Activated naive CD4-positive, alpha-beta T cell treated with anti-CD3 and anti-CD28 coated beads, Interleukin-2, amount 10 ng/mL, durations not matched to agents 7 days and 5 days (primary cell): ENCODE results near the gene KCNH6.
A peak's percentile ranks its signal among the peaks of the same experiment; 100 is the strongest.

Experiments used
- CTCF ChIA-PET: fragments of 350-600 bp; sonication (Branson Sonifier 250); formaldehyde crosslinking; loops from one replicate; lab custom pipeline; 2021; ENCODE audit warnings: antibody characterized with exemption; lab: Charles Lee
- DNase-seq: peaks from one replicate; pipeline ENCODE4 v3.0.0-alpha.2; 2020
- H3K27ac Mint-ChIP-seq: one replicate; pipeline ENCODE4 v1.8.0; 2021; ENCODE audit warnings: mild to moderate bottlenecking, moderate library complexity, mixed read lengths
- H3K27me3 Mint-ChIP-seq: one replicate; pipeline ENCODE4 v1.8.0; 2021; ENCODE audit warnings: mild to moderate bottlenecking, mixed read lengths
- H3K36me3 Mint-ChIP-seq: one replicate; pipeline ENCODE4 v1.8.0; 2021; ENCODE audit warnings: mixed read lengths
- H3K4me1 Mint-ChIP-seq: one replicate; pipeline ENCODE4 v1.8.0; 2021; ENCODE audit warnings: mixed read lengths
- H3K4me3 Mint-ChIP-seq: one replicate; pipeline ENCODE4 v1.8.0; 2021; ENCODE audit warnings: mild to moderate bottlenecking, moderate library complexity, mixed read lengths
- H3K9me3 Mint-ChIP-seq: one replicate; pipeline ENCODE4 v1.8.0; 2021; ENCODE audit warnings: mixed read lengths

Gene KCNH6

DNA sequence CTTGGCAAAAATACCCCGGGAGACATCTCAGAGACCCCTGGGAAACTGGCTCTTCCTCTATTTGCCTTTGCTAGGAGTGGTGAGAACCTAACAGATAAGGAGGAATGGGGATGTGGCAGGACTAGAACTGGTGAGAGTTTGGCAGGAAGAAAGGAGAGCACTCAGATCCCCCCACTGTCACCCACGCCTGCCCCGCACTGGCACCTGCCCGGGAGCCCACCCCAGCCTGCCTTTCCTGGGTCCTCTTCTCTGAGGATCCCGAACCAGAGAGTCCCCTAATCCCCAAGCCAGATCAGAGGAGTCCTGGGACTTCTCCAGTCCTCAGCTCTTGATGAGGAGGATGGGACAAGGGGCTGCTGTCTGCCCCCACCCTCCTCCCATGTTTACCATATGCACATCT lies 3.7 kb downstream of the KCNH6 start:
- Mint-ChIP-seq H3K9me3 (no peaks in the 10 kb centered on the region), H3K4me3 (no peak overlapping the region)

DNA sequence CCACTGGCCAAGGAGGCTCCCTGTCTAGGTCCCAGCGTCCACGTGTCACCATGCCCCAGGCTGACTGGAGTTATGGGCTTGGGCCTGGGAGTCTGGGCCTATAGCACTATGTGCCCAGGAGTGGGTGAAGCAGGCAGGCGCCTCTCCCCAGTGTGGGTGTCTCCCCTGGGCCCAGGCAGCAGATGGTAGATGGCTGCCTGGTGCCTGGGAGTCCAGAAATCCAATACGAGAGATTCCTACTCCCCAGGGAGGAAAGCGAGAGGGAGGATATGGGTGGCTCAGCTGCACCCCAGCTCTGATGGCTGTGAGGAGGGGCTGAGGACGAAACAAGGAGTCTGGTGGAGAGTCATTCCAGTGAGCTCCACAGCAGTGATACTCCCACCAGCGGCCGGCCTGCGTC lies 5.0 kb downstream of the KCNH6 start:
- no peak for DNase-seq
- no peaks in the 10 kb centered on the region for H3K36me3 Mint-ChIP-seq
- no peak overlapping the region for H3K27ac Mint-ChIP-seq
- H3K4me1 Mint-ChIP-seq: peaks cover 5% of the 10 kb centered on the region
- CTCF ChIA-PET: no interaction called here
- no peaks in the 10 kb centered on the region for H3K9me3 Mint-ChIP-seq
- H3K27me3 Mint-ChIP-seq: peaks cover 42% of the 10 kb centered on the region
- H3K4me3 Mint-ChIP-seq: no peak overlapping the region

More for the DNA sequence above, 3.7 kb downstream of the KCNH6 start:
- CTCF ChIA-PET: interaction anchor here (1.3 kb wide), 1 partner anchor 86 kb away, joined by 3 read pairs; no protein-coding TSS in a partner anchor
- H3K27ac Mint-ChIP-seq: no peak overlapping the region
- peaks cover 46% of the 10 kb centered on the region for H3K27me3 Mint-ChIP-seq
- peaks cover 5% of the 10 kb centered on the region for H3K4me1 Mint-ChIP-seq
- H3K36me3 Mint-ChIP-seq: no peaks in the 10 kb centered on the region
- DNase-seq: no peak

DNA sequence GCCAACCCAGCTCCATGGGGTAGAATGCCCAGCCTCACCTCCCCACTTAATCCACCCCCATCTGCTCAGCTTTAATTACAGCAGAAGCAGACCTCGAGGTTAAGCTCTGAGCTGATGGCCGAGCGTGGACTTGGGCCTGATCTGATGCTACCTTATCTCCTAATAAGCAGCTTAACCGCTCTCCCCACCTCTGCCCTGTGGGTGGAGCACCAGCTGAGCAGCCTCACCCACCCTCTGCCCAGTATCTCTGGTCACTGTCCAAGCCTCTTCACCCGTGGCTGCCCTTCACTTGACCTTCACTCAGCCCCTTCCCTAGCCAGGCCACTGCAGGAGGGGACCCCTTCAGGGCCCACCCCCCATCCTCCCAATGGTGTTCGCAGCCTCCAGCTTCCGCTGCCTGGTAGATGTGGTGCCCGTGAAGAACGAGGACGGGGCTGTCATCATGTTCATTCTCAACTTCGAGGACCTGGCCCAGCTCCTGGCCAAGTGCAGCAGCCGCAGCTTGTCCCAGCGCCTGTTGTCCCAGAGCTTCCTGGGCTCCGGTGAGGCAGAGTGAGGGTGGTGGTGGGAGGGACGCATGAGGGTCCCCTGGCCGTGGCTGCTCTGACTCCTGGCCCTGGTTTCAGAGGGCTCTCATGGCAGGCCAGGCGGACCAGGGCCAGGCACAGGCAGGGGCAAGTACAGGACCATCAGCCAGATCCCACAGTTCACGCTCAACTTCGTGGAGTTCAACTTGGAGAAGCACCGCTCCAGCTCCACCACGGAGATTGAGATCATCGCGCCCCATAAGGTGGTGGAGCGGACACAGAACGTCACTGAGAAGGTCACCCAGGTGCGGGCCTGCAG lies 6.8 kb downstream of the KCNH6 start:
- Mint-ChIP-seq H3K27me3 (peaks cover 25% of the 10 kb centered on the region), H3K4me1 (no peaks in the 10 kb centered on the region), H3K9me3 (no peaks in the 10 kb centered on the region), H3K36me3 (no peaks in the 10 kb centered on the region), H3K4me3 (no peak overlapping the region), H3K27ac (no peak overlapping the region)
- no peak for DNase-seq
- CTCF ChIA-PET: no interaction called here

DNA sequence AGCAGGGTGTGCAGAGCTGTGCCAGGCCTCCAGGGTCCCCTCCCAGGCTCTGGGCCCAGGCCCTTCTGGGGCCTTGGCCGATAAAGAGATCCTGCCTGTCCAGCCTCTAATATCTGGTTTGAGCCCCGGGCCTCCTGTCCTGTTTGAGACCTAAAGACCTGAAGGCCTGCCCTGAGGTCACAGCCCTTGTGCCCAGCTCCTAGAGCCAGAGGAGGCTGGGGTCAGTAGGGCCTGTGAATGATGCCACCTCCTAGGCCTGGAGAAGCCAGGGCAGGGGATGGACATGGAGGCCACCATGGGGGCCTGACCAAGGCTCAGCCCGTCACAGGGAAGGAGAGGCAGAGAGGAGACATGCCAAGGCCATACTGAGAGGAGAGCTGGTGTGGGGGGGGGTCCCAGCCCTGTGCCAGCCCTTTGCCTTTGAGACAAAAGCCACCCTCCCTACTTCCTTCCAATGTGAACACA lies 7.4 kb downstream of the KCNH6 start:
- peaks cover 24% of the 10 kb centered on the region for H3K27me3 Mint-ChIP-seq
- no peaks in the 10 kb centered on the region for H3K36me3 Mint-ChIP-seq
- no peak overlapping the region for H3K4me3 Mint-ChIP-seq
- DNase-seq: no peak
- H3K4me1 Mint-ChIP-seq: no peaks in the 10 kb centered on the region
- no peak overlapping the region for H3K27ac Mint-ChIP-seq
- H3K9me3 Mint-ChIP-seq: no peaks in the 10 kb centered on the region
- CTCF ChIA-PET: interaction anchor here (0.6 kb wide), 1 partner anchor 87 kb away, joined by 3 read pairs; no protein-coding TSS in a partner anchor

DNA sequence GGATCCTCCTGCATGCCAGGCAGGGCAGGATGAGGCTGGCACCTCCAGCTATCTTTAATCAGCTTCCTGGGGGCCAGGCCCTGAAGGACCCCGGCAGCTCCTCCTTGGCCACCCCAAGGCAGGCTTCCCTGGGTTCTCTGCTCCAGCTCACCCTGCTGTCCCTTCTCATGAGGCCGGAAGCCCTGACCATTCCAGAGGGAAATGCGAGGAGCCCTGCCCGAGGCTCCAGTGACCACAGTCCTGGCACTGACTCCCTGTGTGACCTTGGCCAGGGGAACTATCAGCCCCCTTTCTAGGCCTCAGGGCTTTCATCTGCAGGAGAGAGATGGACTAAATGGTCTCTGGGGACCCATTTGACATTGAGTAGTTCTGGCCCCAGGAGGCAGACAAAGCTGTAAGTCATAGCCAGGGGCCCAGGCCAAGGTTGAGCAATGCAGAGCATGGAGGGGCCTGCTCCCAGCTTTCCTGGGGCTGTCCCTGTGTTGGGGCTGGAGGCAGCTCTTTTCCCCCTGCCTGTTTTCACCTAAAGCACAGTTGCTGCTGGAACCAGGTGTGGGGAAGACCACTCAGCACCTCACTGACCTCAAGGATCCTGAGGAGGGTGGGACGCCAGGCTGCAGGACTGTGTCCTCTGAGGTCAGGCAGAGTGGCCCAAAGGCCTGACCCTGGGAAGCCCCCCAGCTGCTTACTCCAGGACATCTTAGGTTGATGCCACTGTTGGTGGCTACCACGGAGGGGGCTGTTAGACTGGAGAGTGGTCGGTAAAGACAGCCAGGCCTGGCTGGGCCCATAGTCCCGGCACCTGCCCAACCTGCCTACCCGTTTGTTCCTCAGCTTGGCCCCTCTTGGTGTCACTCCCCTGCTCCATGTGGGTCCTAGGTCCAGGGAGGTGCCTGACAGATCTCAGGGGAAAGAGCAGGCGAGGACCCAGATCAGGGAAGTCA lies 8.1 kb downstream of the KCNH6 start:
- Mint-ChIP-seq H3K4me1 (no peaks in the 10 kb centered on the region), H3K27me3 (peaks cover 21% of the 10 kb centered on the region), H3K27ac (no peak overlapping the region), H3K4me3 (no peak overlapping the region), H3K9me3 (no peaks in the 10 kb centered on the region), H3K36me3 (no peaks in the 10 kb centered on the region)
- no peak for DNase-seq
- CTCF ChIA-PET: interaction anchor here (0.6 kb wide), 1 partner anchor 88 kb away, joined by 3 read pairs; no protein-coding TSS in a partner anchor

DNA sequence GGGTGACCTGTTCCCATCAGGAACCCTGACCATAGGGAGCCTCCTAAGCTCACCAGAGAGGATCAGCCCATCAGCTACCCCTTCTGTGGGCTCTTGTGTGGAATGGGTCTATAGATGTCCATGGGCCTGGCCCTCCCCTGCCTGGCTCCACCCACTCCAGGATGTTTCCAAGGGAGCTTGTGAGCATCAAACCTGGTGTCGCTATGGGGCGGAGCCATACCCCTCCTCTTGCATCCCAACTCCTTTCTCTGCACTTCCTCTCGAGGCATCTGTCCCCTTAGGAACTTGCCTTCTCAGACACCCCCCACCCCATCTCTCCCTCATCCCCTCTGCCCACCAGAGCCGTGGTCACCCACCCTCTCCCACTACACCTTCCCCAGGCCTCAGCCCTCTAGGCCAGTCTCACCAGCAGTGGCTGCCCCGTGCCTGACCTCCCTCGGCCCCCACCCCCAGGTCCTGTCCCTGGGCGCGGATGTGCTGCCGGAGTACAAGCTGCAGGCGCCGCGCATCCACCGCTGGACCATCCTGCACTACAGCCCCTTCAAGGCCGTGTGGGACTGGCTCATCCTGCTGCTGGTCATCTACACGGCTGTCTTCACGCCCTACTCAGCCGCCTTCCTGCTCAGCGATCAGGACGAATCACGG lies 10.4 kb downstream of the KCNH6 start:
- CTCF ChIA-PET: no interaction called here
- Mint-ChIP-seq H3K4me1 (peaks cover 2% of the 10 kb centered on the region), H3K27me3 (peaks cover 29% of the 10 kb centered on the region), H3K36me3 (no peaks in the 10 kb centered on the region), H3K4me3 (no peak overlapping the region), H3K9me3 (no peaks in the 10 kb centered on the region), H3K27ac (no peak overlapping the region)
- DNase-seq: no peak

DNA sequence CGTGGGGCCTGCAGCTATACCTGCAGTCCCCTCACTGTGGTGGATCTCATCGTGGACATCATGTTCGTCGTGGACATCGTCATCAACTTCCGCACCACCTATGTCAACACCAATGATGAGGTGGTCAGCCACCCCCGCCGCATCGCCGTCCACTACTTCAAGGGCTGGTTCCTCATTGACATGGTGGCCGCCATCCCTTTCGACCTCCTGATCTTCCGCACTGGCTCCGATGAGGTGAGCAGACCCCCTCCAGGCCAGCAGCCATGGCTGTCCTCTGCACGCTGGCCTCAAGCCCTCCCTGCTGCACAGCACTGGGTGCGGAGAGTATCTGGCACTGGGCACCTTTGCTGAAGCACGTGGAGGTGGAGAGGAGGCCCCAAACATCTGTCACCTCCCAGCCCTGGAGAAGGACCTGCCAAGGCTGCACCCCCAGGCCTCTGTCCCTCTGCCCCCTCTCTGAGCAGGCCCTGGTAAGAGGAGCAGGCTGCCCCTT lies 11.0 kb downstream of the KCNH6 start:
- Mint-ChIP-seq H3K9me3 (no peaks in the 10 kb centered on the region), H3K4me1 (peaks cover 3% of the 10 kb centered on the region), H3K27me3 (peaks cover 35% of the 10 kb centered on the region), H3K4me3 (no peak overlapping the region), H3K27ac (no peak overlapping the region), H3K36me3 (no peaks in the 10 kb centered on the region)
- no peak for DNase-seq
- CTCF ChIA-PET: no interaction called here

DNA sequence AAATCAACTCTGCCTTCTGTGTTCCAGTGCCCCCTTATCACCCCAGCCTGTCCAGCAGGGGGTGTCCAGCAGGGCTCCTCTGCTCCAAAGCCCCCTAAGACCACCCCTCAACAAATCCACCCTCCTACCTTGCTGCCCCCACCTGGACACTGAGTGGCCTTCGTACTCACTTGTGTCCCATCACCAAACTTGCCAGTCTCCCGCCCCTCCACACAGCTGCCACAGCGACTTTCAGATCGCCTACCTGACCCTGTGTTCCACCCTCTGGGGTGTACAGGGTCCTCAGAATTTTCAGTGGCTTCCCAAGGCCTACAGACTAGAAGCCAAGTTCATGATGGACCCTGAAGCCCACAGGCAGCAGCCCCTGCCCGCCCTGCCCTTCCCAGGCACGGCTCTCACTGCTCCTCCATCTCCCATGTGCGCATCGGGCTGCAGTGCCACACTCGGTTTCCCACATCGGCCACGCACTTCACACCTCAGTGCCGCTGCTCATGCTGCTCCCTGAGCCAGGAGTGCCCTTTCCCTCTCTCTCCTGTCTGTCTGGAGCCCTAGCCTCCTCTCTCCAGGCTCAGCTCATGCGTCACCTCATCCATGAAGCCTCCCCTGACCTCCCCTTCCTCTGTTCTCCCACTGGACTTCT lies 11.8 kb downstream of the KCNH6 start:
- Mint-ChIP-seq H3K9me3 (no peaks in the 10 kb centered on the region), H3K36me3 (no peaks in the 10 kb centered on the region), H3K27me3 (peaks cover 43% of the 10 kb centered on the region), H3K4me1 (peaks cover 3% of the 10 kb centered on the region), H3K4me3 (no peak overlapping the region), H3K27ac (no peak overlapping the region)
- CTCF ChIA-PET: no interaction called here
- no peak for DNase-seq

DNA sequence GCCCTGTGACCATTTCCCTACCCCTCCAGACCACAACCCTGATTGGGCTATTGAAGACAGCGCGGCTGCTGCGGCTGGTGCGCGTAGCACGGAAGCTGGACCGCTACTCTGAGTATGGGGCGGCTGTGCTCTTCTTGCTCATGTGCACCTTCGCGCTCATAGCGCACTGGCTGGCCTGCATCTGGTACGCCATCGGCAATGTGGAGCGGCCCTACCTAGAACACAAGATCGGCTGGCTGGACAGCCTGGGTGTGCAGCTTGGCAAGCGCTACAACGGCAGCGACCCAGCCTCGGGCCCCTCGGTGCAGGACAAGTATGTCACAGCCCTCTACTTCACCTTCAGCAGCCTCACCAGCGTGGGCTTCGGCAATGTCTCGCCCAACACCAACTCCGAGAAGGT lies 12.5 kb downstream of the KCNH6 start:
- CTCF ChIA-PET: no interaction called here
- H3K4me3 Mint-ChIP-seq: no peak overlapping the region
- H3K4me1 Mint-ChIP-seq: peaks cover 3% of the 10 kb centered on the region
- no peaks in the 10 kb centered on the region for H3K36me3 Mint-ChIP-seq
- DNase-seq: no peak
- peaks cover 50% of the 10 kb centered on the region for H3K27me3 Mint-ChIP-seq
- H3K27ac Mint-ChIP-seq: no peak overlapping the region
- H3K9me3 Mint-ChIP-seq: no peaks in the 10 kb centered on the region

DNA sequence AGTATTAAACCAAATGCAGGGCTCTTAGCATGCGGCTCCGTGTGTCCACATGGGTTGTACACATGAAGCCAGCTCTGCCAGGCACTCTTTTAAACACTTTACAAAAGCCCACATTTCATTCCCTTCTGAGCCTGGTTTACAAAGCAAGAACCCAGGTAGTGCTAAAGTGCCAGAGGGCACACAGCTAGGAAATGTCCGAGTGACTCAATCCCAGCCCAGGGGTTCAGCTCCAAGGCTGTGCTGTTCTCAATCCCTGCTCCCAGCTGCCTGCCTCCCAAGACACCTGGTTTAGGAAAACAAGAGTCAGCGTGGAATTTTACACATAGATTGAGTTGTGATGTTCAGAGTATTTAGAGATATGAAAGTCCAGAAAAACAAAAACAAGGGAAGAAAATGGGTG lies 13.8 kb downstream of the KCNH6 start:
- DNase-seq: no peak
- no peak overlapping the region for H3K4me3 Mint-ChIP-seq
- H3K27ac Mint-ChIP-seq: no peak overlapping the region
- no peaks in the 10 kb centered on the region for H3K36me3 Mint-ChIP-seq
- no peaks in the 10 kb centered on the region for H3K9me3 Mint-ChIP-seq
- peaks cover 3% of the 10 kb centered on the region for H3K4me1 Mint-ChIP-seq
- H3K27me3 Mint-ChIP-seq: peaks cover 63% of the 10 kb centered on the region
- CTCF ChIA-PET: no interaction called here

DNA sequence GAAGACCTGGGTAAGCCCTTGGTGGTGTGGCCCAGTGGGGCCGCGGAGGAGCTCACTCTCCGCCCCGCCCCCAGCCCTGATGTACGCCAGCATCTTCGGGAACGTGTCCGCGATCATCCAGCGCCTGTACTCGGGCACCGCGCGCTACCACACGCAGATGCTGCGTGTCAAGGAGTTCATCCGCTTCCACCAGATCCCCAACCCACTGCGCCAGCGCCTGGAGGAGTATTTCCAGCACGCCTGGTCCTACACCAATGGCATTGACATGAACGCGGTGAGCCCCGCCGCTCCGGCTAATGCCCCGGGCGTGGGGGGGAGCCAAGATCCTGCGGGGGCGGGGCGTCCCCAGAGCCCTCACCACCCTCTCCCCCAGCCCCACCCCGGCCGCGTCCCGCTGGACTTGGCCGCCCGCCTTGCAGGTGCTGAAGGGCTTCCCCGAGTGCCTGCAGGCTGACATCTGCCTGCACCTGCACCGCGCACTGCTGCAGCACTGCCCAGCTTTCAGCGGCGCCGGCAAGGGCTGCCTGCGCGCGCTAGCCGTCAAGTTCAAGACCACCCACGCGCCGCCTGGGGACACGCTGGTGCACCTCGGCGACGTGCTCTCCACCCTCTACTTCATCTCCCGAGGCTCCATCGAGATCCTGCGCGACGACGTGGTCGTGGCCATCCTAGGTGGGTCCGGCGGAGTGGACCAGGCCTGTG lies 15.0 kb downstream of the KCNH6 start:
- CTCF ChIA-PET: no interaction called here
- Mint-ChIP-seq H3K4me1 (peaks cover 3% of the 10 kb centered on the region), H3K36me3 (no peaks in the 10 kb centered on the region), H3K27me3 (peaks cover 66% of the 10 kb centered on the region), H3K27ac (no peak overlapping the region), H3K9me3 (no peaks in the 10 kb centered on the region), H3K4me3 (no peak overlapping the region)
- DNase-seq: peak; percentile 35

DNA sequence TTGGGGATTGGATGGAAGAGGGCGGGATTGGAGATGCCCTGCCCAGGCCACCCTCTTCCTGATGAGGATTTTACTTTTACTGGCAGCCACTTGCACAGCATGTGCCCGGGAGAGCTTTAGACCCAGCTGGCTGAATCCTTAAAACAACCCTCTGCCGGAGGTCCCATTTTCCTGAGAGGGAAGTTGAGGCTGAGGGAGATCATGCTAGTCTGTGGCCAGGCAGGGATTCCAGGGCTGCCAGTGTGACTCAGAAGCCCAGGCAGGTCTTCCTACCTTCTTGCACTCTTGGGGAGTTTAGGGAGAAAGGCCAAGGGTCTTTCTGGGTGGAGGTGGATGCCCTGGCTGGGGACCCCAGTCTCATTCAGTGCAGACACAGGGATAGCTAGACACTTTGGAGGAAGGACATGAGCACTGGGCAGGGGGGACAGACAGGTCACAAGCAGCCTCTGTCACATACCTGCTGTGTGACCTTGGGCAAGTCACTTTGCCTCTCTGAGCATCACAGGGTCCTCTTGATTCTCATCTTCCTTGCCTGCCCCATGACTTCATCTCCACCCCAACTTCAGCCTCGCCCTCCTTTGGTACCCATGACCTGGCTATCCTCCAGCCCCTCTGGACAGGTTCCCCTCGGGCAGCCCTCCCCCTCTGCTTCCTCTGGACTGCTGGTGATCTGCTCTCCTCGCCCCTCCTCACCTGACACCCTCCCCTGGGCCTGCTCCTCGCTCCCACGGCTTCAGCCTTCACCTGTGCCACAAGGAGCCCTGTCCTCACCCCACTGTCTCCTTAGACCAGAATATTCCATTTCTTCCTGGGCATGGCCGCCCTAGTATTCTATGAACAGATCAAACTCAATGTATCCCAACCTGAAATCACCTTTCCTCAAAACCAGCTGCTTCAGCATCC lies 15.8 kb downstream of the KCNH6 start:
- CTCF ChIA-PET: no interaction called here
- Mint-ChIP-seq H3K4me1 (peaks cover 3% of the 10 kb centered on the region), H3K4me3 (no peak overlapping the region), H3K27me3 (peaks cover 66% of the 10 kb centered on the region), H3K36me3 (no peaks in the 10 kb centered on the region), H3K9me3 (no peaks in the 10 kb centered on the region), H3K27ac (no peak overlapping the region)
- no peak for DNase-seq
